GM12892 (cell line): ENCODE results near the gene ABCA6. TPM values are rescaled to one million over a fixed set of nuclear protein-coding genes. Genes with fewer than 3 reads are reported as not detected.
"Not testable (repeated sequence)": the region's sequence is repeated elsewhere in the genome, so short reads cannot be mapped to it uniquely, and the experiment has no call there.

Experiments used
- DNase-seq: peaks from one replicate; pipeline ENCODE4 v3.0.0; 2011; ENCODE audit not compliant: insufficient read length
- FAIRE-seq: peaks from 2 replicates; lab custom pipeline; 2011; peaks lifted over from hg19 to GRCh38; lab: Jason Lieb, UNC
- POLR2A ChIP-seq: IDR thresholded peaks from 2 replicates; pipeline ENCODE4 v1.6.1; 2011; ENCODE audit warnings: low read depth, low read length, control low read depth
- POLR2AphosphoS5 ChIP-seq: IDR thresholded peaks from 2 replicates; pipeline ENCODE4 v1.6.1; 2011; ENCODE audit warnings: low read depth, low read length, control low read depth
- TAF1 ChIP-seq: IDR thresholded peaks from 2 replicates; pipeline ENCODE4 v1.6.1; 2011; ENCODE audit warnings: low read depth, mild to moderate bottlenecking, control low read depth, low read length, borderline replicate concordance
- polyA plus RNA-seq: library from polyadenylated mRNA; unstranded; fragments of >200 nt; gene quantifications from one replicate; pipeline ENCODE4 v1.2.1, GENCODE V29; 2012; ENCODE audit warnings: missing spikeins, inconsistent platforms; ENCODE audit not compliant: missing spikeins

Gene ABCA6
- polyA plus RNA-seq: 5.4 TPM

- DNase-seq: no peak
- no peak for FAIRE-seq
- TF ChIP-seq POLR2A: no peak
- TF ChIP-seq POLR2AphosphoS5: no peak
- TF ChIP-seq TAF1: no peak
Measured at GRCh38 chr17:69141431-69142174, at the start of gene ABCA6. ABCA6 (minus strand) TSS chr17:69141895; CDS start chr17:69140703, 1,192 bp downstream.

GRCh38 chr17:69188796-69189195 lies 47.1 kb upstream of the ABCA6 start:
- no peak for FAIRE-seq

GRCh38 chr17:69188064-69188463 lies 46.4 kb upstream of the ABCA6 start:
- no peak for FAIRE-seq
- no peak for DNase-seq
- TF ChIP-seq TAF1 (no peak), POLR2A (no peak)

More at GRCh38 chr17:69188796-69189195, 47.1 kb upstream of the ABCA6 start:
- no peak for DNase-seq
- TF ChIP-seq POLR2A (no peak), POLR2AphosphoS5 (no peak), TAF1 (no peak)

GRCh38 chr17:69187294-69187693 lies 45.6 kb upstream of the ABCA6 start:
- FAIRE-seq: no peak
- no peak for TF ChIP-seq TAF1
- TF ChIP-seq POLR2AphosphoS5: no peak
- no peak for TF ChIP-seq POLR2A
- no peak for DNase-seq

- no peak for DNase-seq
- no peak for TF ChIP-seq TAF1
- no peak for TF ChIP-seq POLR2A
- no peak for TF ChIP-seq POLR2AphosphoS5
- FAIRE-seq: no peak
Measured at GRCh38 chr17:69179227-69179952, 37.7 kb upstream of the ABCA6 start.

GRCh38 chr17:69176457-69176795 lies 34.7 kb upstream of the ABCA6 start:
- no peak for FAIRE-seq
- no peak for DNase-seq
- TF ChIP-seq POLR2A (no peak), POLR2AphosphoS5 (no peak), TAF1 (no peak)

GRCh38 chr17:69175625-69176456 lies 34.1 kb upstream of the ABCA6 start:
- TF ChIP-seq TAF1 (no peak), POLR2AphosphoS5 (no peak), POLR2A (no peak)
- FAIRE-seq: no peak
- DNase-seq: no peak

- FAIRE-seq: no peak
- DNase-seq: no peak
- TF ChIP-seq POLR2A (no peak), POLR2AphosphoS5 (no peak), TAF1 (no peak)
Measured at GRCh38 chr17:69175262-69175624, 33.5 kb upstream of the ABCA6 start.

GRCh38 chr17:69173118-69173517 lies 31.4 kb upstream of the ABCA6 start:
- TF ChIP-seq TAF1: no peak
- TF ChIP-seq POLR2A: no peak
- no peak for TF ChIP-seq POLR2AphosphoS5
- no peak for DNase-seq
- no peak for FAIRE-seq

- no peak for TF ChIP-seq TAF1
- no peak for TF ChIP-seq POLR2A
- TF ChIP-seq POLR2AphosphoS5: no peak
- DNase-seq (no peak), FAIRE-seq (no peak)
Measured at GRCh38 chr17:69170377-69170776, 28.7 kb upstream of the ABCA6 start.

- DNase-seq, FAIRE-seq: not testable (repeated sequence)
Measured at GRCh38 chr17:69168642-69169041, 26.9 kb upstream of the ABCA6 start.
